H1 (cell line): ENCODE results near the gene AP5Z1. TPM values are rescaled to one million over a fixed set of nuclear protein-coding genes. Genes with fewer than 3 reads are reported as not detected.

Experiments
- CTCF ChIA-PET: fragments of 300-600 bp; sonication (Branson Sonifier 250); formaldehyde crosslinking; loops from one replicate; lab custom pipeline; 2021; ENCODE audit not compliant: partially characterized antibody; lab: Charles Lee
- POLR2A ChIA-PET: fragments of 300-600 bp; sonication (Branson Sonifier 250); formaldehyde crosslinking; loops from one replicate; lab custom pipeline; 2021; ENCODE audit warnings: inconsistent platforms; ENCODE audit not compliant: partially characterized antibody; lab: Charles Lee
- DNase-seq, 2 experiments: peaks; one replicate each; pipeline versions ENCODE4 v3.0.0 to v3.0.0-alpha.2; 2010 to 2022; ENCODE audit warnings: low spot score in 2 of 2, low read depth in 1 of 2, mixed read lengths in 1 of 2
- FAIRE-seq: peaks from 2 replicates; lab custom pipeline; 2011; peaks lifted over from hg19 to GRCh38; lab: Jason Lieb, UNC
- H2AFZ ChIP-seq: 2 replicates; pipeline ENCODE4 v1.8.1; 2012; ENCODE audit warnings: low read length, inconsistent platforms
- H2AK5ac ChIP-seq: 2 replicates; pipeline ENCODE4 v1.6.1; 2013; ENCODE audit warnings: low read depth, low read length
- H2BK120ac ChIP-seq: replicated peaks from 2 replicates; pipeline ENCODE3; 2013; ENCODE audit warnings: low read depth, low read length, inconsistent platforms
- H2BK12ac ChIP-seq: 2 replicates; pipeline ENCODE4 v1.6.1; 2013; ENCODE audit warnings: low read depth, low read length
- H2BK15ac ChIP-seq: 2 replicates; pipeline ENCODE4 v1.6.1; 2013; ENCODE audit warnings: low read length
- H2BK20ac ChIP-seq: 2 replicates; pipeline ENCODE4 v1.6.1; 2013; ENCODE audit warnings: low read length
- H2BK5ac ChIP-seq: 2 replicates; pipeline ENCODE4 v1.6.1; 2013; ENCODE audit warnings: low read depth, low read length
- H3K14ac ChIP-seq: 2 replicates; pipeline ENCODE4 v1.6.1; 2013; ENCODE audit warnings: inconsistent platforms; ENCODE audit not compliant: insufficient read length
- H3K18ac ChIP-seq: 2 replicates; pipeline ENCODE4 v1.6.1; 2013; ENCODE audit warnings: low read length; ENCODE audit errors: extremely low read depth
- H3K23ac ChIP-seq: 2 replicates; pipeline ENCODE4 v1.6.1; 2013; ENCODE audit warnings: inconsistent platforms; ENCODE audit not compliant: insufficient read length
- H3K23me2 ChIP-seq: 2 replicates; pipeline ENCODE4 v1.6.1; 2013; ENCODE audit warnings: low read depth, low read length
- H3K27ac ChIP-seq: 2 replicates; pipeline ENCODE4 v1.6.1; 2011; ENCODE audit warnings: low read depth, low read length, inconsistent platforms
- H3K27me3 ChIP-seq, 4 experiments: replicated peaks in 1 of 4; 1 replicate in 1 of 4; 2 replicates in 3 of 4; pipeline versions ENCODE4 v1.6.1 to v1.8.1; 2011 to 2013; ENCODE audit warnings: low read length in 3 of 4, mild to moderate bottlenecking in 3 of 4, inconsistent platforms in 2 of 4, mixed read lengths in 2 of 4, moderate library complexity in 1 of 4; ENCODE audit not compliant: control insufficient read depth in 3 of 4, insufficient read depth in 3 of 4; ENCODE audit errors: extremely low read depth in 1 of 4
- H3K36me3 ChIP-seq, 4 experiments: 2 replicates each; pipeline versions ENCODE4 v1.6.1 to v1.8.1; 2011 to 2013; ENCODE audit warnings: mild to moderate bottlenecking in 4 of 4, low read length in 3 of 4, moderate library complexity in 2 of 4, control low read depth in 1 of 4, inconsistent platforms in 1 of 4; ENCODE audit not compliant: insufficient read depth in 4 of 4, control insufficient read depth in 2 of 4
- H3K4ac ChIP-seq: replicated peaks from 2 replicates; pipeline ENCODE3; 2013; ENCODE audit warnings: low read length, low read depth, mixed read lengths, inconsistent platforms; ENCODE audit not compliant: insufficient read length
- H3K4me1 ChIP-seq, 4 experiments: replicated peaks in 1 of 4; 1 replicate in 1 of 4; 2 replicates in 3 of 4; pipeline versions ENCODE4 v1.6.1 to v1.8.1; 2011 to 2013; ENCODE audit warnings: low read length in 3 of 4, inconsistent platforms in 2 of 4, mixed read lengths in 1 of 4; ENCODE audit not compliant: insufficient read depth in 4 of 4, control insufficient read depth in 3 of 4
- H3K4me2 ChIP-seq, 2 experiments: 2 replicates each; pipeline versions ENCODE4 v1.6.1 to v1.8.1; 2011 to 2013; ENCODE audit warnings: low read depth in 2 of 2, low read length in 2 of 2, control low read depth in 1 of 2, inconsistent platforms in 1 of 2, mild to moderate bottlenecking in 1 of 2; ENCODE audit not compliant: insufficient read depth in 1 of 2
- H3K4me3 ChIP-seq, 4 experiments: fragments of 200-600, 300-600 bp in 1 of 4; sonication (generic), shearing (Covaris generic), sonication (Bioruptor Twin) in 1 of 4; 2 replicates each; pipeline versions ENCODE4 v1.5.1 to v1.8.1; 2011 to 2016; ENCODE audit warnings: low read length in 4 of 4, low read depth in 3 of 4, control low read depth in 2 of 4, inconsistent platforms in 2 of 4, mild to moderate bottlenecking in 2 of 4, mixed read lengths in 1 of 4, moderate library complexity in 1 of 4; ENCODE audit not compliant: insufficient read depth in 2 of 4; ENCODE audit errors: extremely low read depth in 1 of 4
- H3K56ac ChIP-seq: replicated peaks from 2 replicates; pipeline ENCODE3; 2013; ENCODE audit warnings: low read depth, mild to moderate bottlenecking, mixed read lengths, low read length, inconsistent platforms; ENCODE audit not compliant: insufficient read length
- H3K79me1 ChIP-seq: 2 replicates; pipeline ENCODE4 v1.6.1; 2013; ENCODE audit warnings: low read depth, low read length, control low read depth
- H3K79me2 ChIP-seq, 2 experiments: 2 replicates each; pipeline versions ENCODE4 v1.6.1 to v1.8.1; 2012 to 2013; ENCODE audit warnings: low read length in 2 of 2, mild to moderate bottlenecking in 2 of 2, inconsistent platforms in 1 of 2; ENCODE audit not compliant: insufficient read depth in 2 of 2, control insufficient read depth in 1 of 2
- H3K9ac ChIP-seq, 4 experiments: replicated peaks in 1 of 4; 1 replicate in 1 of 4; 2 replicates in 3 of 4; pipeline versions ENCODE4 v1.6.1 to v1.8.1; 2011 to 2013; ENCODE audit warnings: low read depth in 3 of 4, low read length in 3 of 4, control low read depth in 2 of 4, mild to moderate bottlenecking in 2 of 4, moderate library complexity in 2 of 4, inconsistent platforms in 1 of 4; ENCODE audit errors: extremely low read depth in 1 of 4
- H3K9me3 ChIP-seq, 2 experiments: 2 replicates each; pipeline versions ENCODE4 v1.6.1 to v1.8.1; 2012 to 2013; ENCODE audit warnings: mild to moderate bottlenecking in 2 of 2, moderate library complexity in 2 of 2, control low read depth in 1 of 2, inconsistent platforms in 1 of 2, low read depth in 1 of 2, low read length in 1 of 2, mixed read lengths in 1 of 2; ENCODE audit not compliant: insufficient read depth in 2 of 2
- H4K20me1 ChIP-seq, 2 experiments: replicated peaks in 1 of 2; 2 replicates each; pipeline versions ENCODE3 to v1.8.1; 2011 to 2013; ENCODE audit warnings: inconsistent platforms in 2 of 2, low read length in 2 of 2, mild to moderate bottlenecking in 1 of 2; ENCODE audit not compliant: insufficient read depth in 2 of 2, control insufficient read depth in 1 of 2
- H4K5ac ChIP-seq: 2 replicates; pipeline ENCODE4 v1.6.1; 2013; ENCODE audit warnings: low read length, low read depth, mixed read lengths, inconsistent platforms; ENCODE audit not compliant: insufficient read length
- H4K8ac ChIP-seq: 2 replicates; pipeline ENCODE4 v1.8.0; 2013; ENCODE audit warnings: mild to moderate bottlenecking, moderate library complexity, low read length, inconsistent platforms; ENCODE audit not compliant: insufficient read depth; ENCODE audit errors: extremely low read depth
- H4K91ac ChIP-seq: replicated peaks from 2 replicates; pipeline ENCODE3; 2013; ENCODE audit warnings: low read length, mixed read lengths, inconsistent platforms; ENCODE audit not compliant: insufficient read length
- WGBS, 2 experiments: shearing (Covaris generic) in 1 of 2; methylation state at CpG; one replicate each; pipeline versions ENCODE4 v1.1.6 to v1.1.7; 2013 to 2015; ENCODE audit warnings: low lambda C conversion rate in 2 of 2, mixed read lengths in 2 of 2, inconsistent platforms in 1 of 2, low coverage in 1 of 2, missing lambda C conversion rate in 1 of 2; ENCODE audit not compliant: insufficient replicate concordance in 2 of 2, insufficient coverage in 1 of 2, insufficient read length in 1 of 2; ENCODE audit errors: extremely low coverage in 1 of 2, missing lambda C conversion rate in 1 of 2; 5-methylcytosine and 5-hydroxymethylcytosine counted together
- polyA plus RNA-seq, 7 experiments: library from polyadenylated mRNA; depleted of rRNA in 3 of 7; stranded (reverse) in 5 of 7; unstranded in 2 of 7; fragments of >200 nt in 5 of 7; fragments of 200-250 nt in 2 of 7; gene quantifications; 1 replicate in 5 of 7; 2 replicates in 1 of 7; 4 replicates in 1 of 7; pipeline versions ENCODE4 v1.2.1 to v1.2.3, GENCODE V29; 2011 to 2013; ENCODE audit warnings: missing spikeins in 2 of 7, mixed read lengths in 2 of 7
- total RNA-seq: library from RNA; stranded (reverse); fragmentation: NEBNext Ultra II Directional; extraction: Animal tissue kit (Norgen Biotek cat#: 25700); gene quantifications from 2 replicates; pipeline ENCODE4 v1.2.1, GENCODE V29; 2021

The AP5Z1 gene
- total and polyA plus RNA-seq, 2 of the 8 experiments (the other 6 are each of a cell fraction or from before 2014, with no cell fraction given): 24.0 to 24.7 TPM

GRCh38 chr7:4781366-4782069 is 6.1 kb downstream of the AP5Z1 start:
- FAIRE-seq: no peak

More at GRCh38 chr7:4781366-4782069, 6.1 kb downstream of the AP5Z1 start:
- Histone ChIP-seq H3K79me2 (peaks cover 0 to 15% of the 10 kb centered on the region in 2 experiments; a peak in 2 of 4 replicates), H2AK5ac (no peak overlapping the region), H3K23ac (no peak overlapping the region), H3K56ac (no peak overlapping the region), H3K27ac (no peak overlapping the region), H3K36me3 (peaks cover 0 to 39% (median 13%) of the 10 kb centered on the region in 4 experiments; a peak in 5 of 8 replicates), H2BK20ac (no peak overlapping the region), H2BK12ac (no peak overlapping the region), H3K18ac (no peak overlapping the region), H3K9me3 (no peaks in the 10 kb centered on the region), H3K23me2 (no peaks in the 10 kb centered on the region), H4K20me1 (peaks cover 0 to 8% of the 10 kb centered on the region in 2 experiments), H3K4me3 (no peak overlapping the region), H3K4me1 (no peaks in the 10 kb centered on the region), H3K27me3 (no peaks in the 10 kb centered on the region), H3K14ac (no peak overlapping the region), H4K91ac (no peak overlapping the region), H3K4me2 (no peak overlapping the region), H3K4ac (no peak overlapping the region), H4K8ac (no peak overlapping the region), H2BK5ac (no peak overlapping the region), H4K5ac (no peak overlapping the region), H2AFZ (no peak overlapping the region), H3K9ac (no peak overlapping the region), H2BK120ac (no peak overlapping the region), H2BK15ac (no peak overlapping the region), H3K79me1 (no peaks in the 10 kb centered on the region; the same call in none of the 2 replicates)
- ChIA-PET CTCF (no interaction called here), POLR2A (interaction anchor here (1.0 kb wide), 1 partner anchor 9 kb away, joined by 4 read pairs; no protein-coding TSS in a partner anchor)
- 94% methylated on average over 25 of the region's 27 CpGs; no CpG with 5 or more reads in 1 of the 2 experiments for WGBS, 2 experiments
- DNase-seq: no peak
